Measurements from ENCODE around the gene VSIG10L.

The VSIG10L gene

GRCh38 chr19:51337861-51338562 is 3.9 kb downstream of the VSIG10L start:
- no peak for DNase-seq

GRCh38 chr19:51337141-51337860 is 4.6 kb downstream of the VSIG10L start:
- no peak for DNase-seq

- no peak for DNase-seq
Measured at GRCh38 chr19:51333836-51334460, 8.0 kb downstream of the VSIG10L start.

GRCh38 chr19:51331716-51332115 is 10.2 kb downstream of the VSIG10L start:
- no peak for DNase-seq

- no peak for DNase-seq
Measured at GRCh38 chr19:51331193-51331592, 10.7 kb downstream of the VSIG10L start.

GRCh38 chr19:51330366-51330765 is 11.6 kb downstream of the VSIG10L start:
- no peak for DNase-seq

- no peak for DNase-seq
Measured at GRCh38 chr19:51329411-51329810, 12.5 kb downstream of the VSIG10L start.

- DNase-seq = peak; percentile 59
Measured at GRCh38 chr19:51327066-51328001, 14.6 kb downstream of the VSIG10L start.

GRCh38 chr19:51326216-51327065 is 15.5 kb downstream of the VSIG10L start:
- no peak for DNase-seq

GRCh38 chr19:51325161-51325976 is 16.6 kb downstream of the VSIG10L start:
- no peak for DNase-seq

GRCh38 chr19:51324167-51324481 is 17.8 kb downstream of the VSIG10L start:
- no peak for DNase-seq

GRCh38 chr19:51323481-51324166 is 18.3 kb downstream of the VSIG10L start:
- no peak for DNase-seq

- DNase-seq = no peak
Measured at GRCh38 chr19:51321799-51322198, 20.1 kb downstream of the VSIG10L start.

GRCh38 chr19:51320280-51320657 is 21.7 kb downstream of the VSIG10L start:
- DNase-seq = no peak

GRCh38 chr19:51319649-51320279 is 22.2 kb downstream of the VSIG10L start:
- DNase-seq = no peak

- no peak for DNase-seq
Measured at GRCh38 chr19:51318687-51319648, 23.0 kb downstream of the VSIG10L start.

- DNase-seq = no peak
Measured at GRCh38 chr19:51317968-51318367, 24.0 kb downstream of the VSIG10L start.

- DNase-seq = no peak
Measured at GRCh38 chr19:51317376-51317775, 24.6 kb downstream of the VSIG10L start.

- DNase-seq = no peak
Measured at GRCh38 chr19:51316688-51317087, 25.3 kb downstream of the VSIG10L start.
